Endodermal cell (in vitro differentiated cells): ENCODE results near the gene TSPAN11. TPM values are rescaled to one million over a fixed set of nuclear protein-coding genes. Genes with fewer than 3 reads are reported as not detected.

Source experiments
- DNase-seq: peaks from one replicate; pipeline ENCODE4 v3.0.0-alpha.2; 2017
- H3K27ac ChIP-seq: 2 replicates; pipeline ENCODE4 v1.5.1; 2013; ENCODE audit warnings: mild to moderate bottlenecking, low read depth, low read length, moderate library complexity
- H3K27me3 ChIP-seq: 2 replicates; pipeline ENCODE4 v1.6.1; 2013; ENCODE audit warnings: mild to moderate bottlenecking, low read length, moderate library complexity; ENCODE audit not compliant: insufficient read depth, control insufficient read depth, poor library complexity, severe bottlenecking
- H3K36me3 ChIP-seq: 2 replicates; pipeline ENCODE4 v1.7.0; 2013; ENCODE audit warnings: mild to moderate bottlenecking, low read length, moderate library complexity; ENCODE audit not compliant: control insufficient read depth, insufficient read depth
- H3K4me1 ChIP-seq: one replicate; pipeline ENCODE4 v1.7.0; 2013; ENCODE audit warnings: low read length; ENCODE audit not compliant: control insufficient read depth, insufficient read depth
- H3K4me3 ChIP-seq: 2 replicates; pipeline ENCODE4 v1.5.1; 2013; ENCODE audit warnings: mild to moderate bottlenecking, low read length, moderate library complexity
- H3K9ac ChIP-seq: 2 replicates; pipeline ENCODE4 v1.6.1; 2013; ENCODE audit warnings: mild to moderate bottlenecking, low read length, moderate library complexity; ENCODE audit not compliant: poor library complexity, severe bottlenecking; ENCODE audit errors: extremely low read depth
- H3K9me3 ChIP-seq: 2 replicates; pipeline ENCODE4 v1.6.1; 2013; ENCODE audit warnings: mild to moderate bottlenecking, low read length, moderate library complexity; ENCODE audit not compliant: control insufficient read depth
- H3K27ac Mint-ChIP-seq: 2 replicates; pipeline ENCODE4 v1.8.0; 2020; ENCODE audit warnings: mixed read lengths
- H3K27me3 Mint-ChIP-seq: 2 replicates; pipeline ENCODE4 v1.8.0; 2021; ENCODE audit warnings: mild to moderate bottlenecking, mixed read lengths; ENCODE audit not compliant: insufficient read depth
- H3K36me3 Mint-ChIP-seq: 2 replicates; pipeline ENCODE4 v1.8.0; 2020; ENCODE audit warnings: low read depth, mixed read lengths
- H3K4me1 Mint-ChIP-seq: 2 replicates; pipeline ENCODE4 v1.8.0; 2020; ENCODE audit warnings: mixed read lengths
- H3K4me3 Mint-ChIP-seq: 2 replicates; pipeline ENCODE4 v1.8.0; 2020; ENCODE audit warnings: mild to moderate bottlenecking, moderate library complexity, mixed read lengths
- H3K9me3 Mint-ChIP-seq: 2 replicates; pipeline ENCODE4 v1.8.0; 2020; ENCODE audit warnings: mild to moderate bottlenecking, mixed read lengths
- WGBS, 2 experiments: methylation state at CpG; one replicate each; pipeline versions ENCODE4 v1.1.5 to v1.1.7; 2013; ENCODE audit warnings: missing lambda C conversion rate in 2 of 2, mixed read lengths in 1 of 2; ENCODE audit not compliant: insufficient coverage in 1 of 2, insufficient read length in 1 of 2; 5-methylcytosine and 5-hydroxymethylcytosine counted together
- total RNA-seq, 2 donors: library from RNA; stranded (reverse); fragmentation: NEBNext Ultra II Directional in 1 of 2; extraction: Animal tissue kit (Norgen Biotek cat#: 25700) in 1 of 2; gene quantifications; 2 replicates in 1 of 2; 3 replicates in 1 of 2; pipeline ENCODE4 v1.2.1, GENCODE V29; 2021
- TF ChIP-seq, protein P1 (sequence below): fragments of 200-600 bp; sonication (generic); conservative IDR thresholded peaks from 2 replicates; pipeline ENCODE4 v1.5.0; 2021; ENCODE audit warnings: antibody characterized with exemption, mild to moderate bottlenecking

TSPAN11 gene
- total RNA-seq, 2 donors from 2014 or later = 0.20 to 3.6 TPM

DNA sequence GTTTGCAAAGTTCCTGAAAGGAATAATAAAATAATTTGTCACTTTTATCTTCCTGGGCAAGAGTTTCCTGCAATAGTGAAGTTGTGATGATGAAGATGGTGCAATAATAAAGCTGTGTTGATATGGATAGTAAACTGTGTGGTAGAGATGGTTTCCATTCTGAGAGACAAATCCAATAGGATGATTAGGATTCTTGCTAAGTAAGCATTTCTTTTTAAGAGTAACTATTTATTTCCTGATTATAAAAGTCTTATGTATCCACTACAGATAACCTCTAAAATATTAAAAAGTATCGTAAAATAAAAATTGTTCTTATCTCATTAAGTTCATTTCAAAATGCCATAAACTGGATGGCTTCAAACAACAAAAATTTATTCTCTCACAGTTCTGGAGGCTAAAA, 28.7 kb downstream of the TSPAN11 start:
- no peak for DNase-seq
- Histone ChIP-seq H3K9me3 (no peaks in the 10 kb centered on the region), H3K9ac (no peak overlapping the region), H3K4me3 (no peak overlapping the region), H3K27ac (no peak overlapping the region), H3K27me3 (no peaks in the 10 kb centered on the region), H3K36me3 (no peaks in the 10 kb centered on the region), H3K4me1 (no peaks in the 10 kb centered on the region)
- WGBS, 2 experiments = 100% methylated on average over 1 of the region's 1 CpG; no CpG with 5 or more reads in 1 of the 2 experiments
- H3K27me3 Mint-ChIP-seq = peaks cover 2% of the 10 kb centered on the region
- no peaks in the 10 kb centered on the region for H3K9me3 Mint-ChIP-seq
- H3K4me3 Mint-ChIP-seq = no peak overlapping the region
- no peak overlapping the region for H3K27ac Mint-ChIP-seq
- no peaks in the 10 kb centered on the region for H3K36me3 Mint-ChIP-seq
- H3K4me1 Mint-ChIP-seq = no peaks in the 10 kb centered on the region
- TF ChIP-seq, protein P1, sequence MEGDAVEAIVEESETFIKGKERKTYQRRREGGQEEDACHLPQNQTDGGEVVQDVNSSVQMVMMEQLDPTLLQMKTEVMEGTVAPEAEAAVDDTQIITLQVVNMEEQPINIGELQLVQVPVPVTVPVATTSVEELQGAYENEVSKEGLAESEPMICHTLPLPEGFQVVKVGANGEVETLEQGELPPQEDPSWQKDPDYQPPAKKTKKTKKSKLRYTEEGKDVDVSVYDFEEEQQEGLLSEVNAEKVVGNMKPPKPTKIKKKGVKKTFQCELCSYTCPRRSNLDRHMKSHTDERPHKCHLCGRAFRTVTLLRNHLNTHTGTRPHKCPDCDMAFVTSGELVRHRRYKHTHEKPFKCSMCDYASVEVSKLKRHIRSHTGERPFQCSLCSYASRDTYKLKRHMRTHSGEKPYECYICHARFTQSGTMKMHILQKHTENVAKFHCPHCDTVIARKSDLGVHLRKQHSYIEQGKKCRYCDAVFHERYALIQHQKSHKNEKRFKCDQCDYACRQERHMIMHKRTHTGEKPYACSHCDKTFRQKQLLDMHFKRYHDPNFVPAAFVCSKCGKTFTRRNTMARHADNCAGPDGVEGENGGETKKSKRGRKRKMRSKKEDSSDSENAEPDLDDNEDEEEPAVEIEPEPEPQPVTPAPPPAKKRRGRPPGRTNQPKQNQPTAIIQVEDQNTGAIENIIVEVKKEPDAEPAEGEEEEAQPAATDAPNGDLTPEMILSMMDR = no peak

DNA sequence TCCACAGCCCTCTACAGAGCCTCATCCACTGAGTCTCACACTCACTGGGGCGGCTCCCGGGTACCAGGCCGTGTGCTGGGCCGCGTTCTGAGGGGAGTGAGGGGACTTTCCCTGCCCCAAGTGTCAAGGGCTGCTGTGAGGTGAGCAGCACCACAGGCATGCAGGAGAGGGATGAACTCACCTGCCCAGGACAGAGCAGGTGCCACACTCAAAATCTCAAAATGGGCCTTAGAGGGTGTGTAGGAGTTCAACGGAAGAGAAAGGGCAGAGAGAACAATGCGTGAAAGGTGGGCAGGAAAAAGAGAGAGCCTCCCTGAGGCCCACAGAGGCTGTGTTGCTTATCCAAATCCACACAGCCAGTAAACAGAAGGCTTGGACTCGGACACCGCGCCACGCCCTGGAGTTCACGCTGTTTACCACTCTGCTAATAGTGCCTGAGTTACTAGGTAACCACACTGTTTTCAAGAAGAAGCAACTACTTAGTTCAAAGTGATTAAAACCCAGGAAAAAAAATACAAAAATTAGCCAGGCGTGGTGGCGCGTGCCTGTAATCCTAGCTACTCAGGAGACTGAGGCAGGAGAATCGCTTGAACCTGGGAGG, 32.7 kb downstream of the TSPAN11 start:
- no peaks in the 10 kb centered on the region for H3K4me1 Mint-ChIP-seq
- no peaks in the 10 kb centered on the region for H3K9me3 ChIP-seq
- TF ChIP-seq, protein P1 = no peak
- DNase-seq = no peak
- H3K4me3 Mint-ChIP-seq = no peak overlapping the region
- peaks cover 2% of the 10 kb centered on the region for H3K27me3 Mint-ChIP-seq
- no peak overlapping the region for H3K4me3 ChIP-seq
- H3K36me3 ChIP-seq = no peaks in the 10 kb centered on the region
- WGBS, 2 experiments = 94 to 98% methylated on average over 11 to 16 of the region's 16 CpGs
- H3K27ac Mint-ChIP-seq = no peak overlapping the region
- no peaks in the 10 kb centered on the region for H3K4me1 ChIP-seq
- no peaks in the 10 kb centered on the region for H3K36me3 Mint-ChIP-seq
- no peak overlapping the region for H3K9ac ChIP-seq
- no peak overlapping the region for H3K27ac ChIP-seq
- H3K9me3 Mint-ChIP-seq = no peaks in the 10 kb centered on the region
- no peaks in the 10 kb centered on the region for H3K27me3 ChIP-seq

DNA sequence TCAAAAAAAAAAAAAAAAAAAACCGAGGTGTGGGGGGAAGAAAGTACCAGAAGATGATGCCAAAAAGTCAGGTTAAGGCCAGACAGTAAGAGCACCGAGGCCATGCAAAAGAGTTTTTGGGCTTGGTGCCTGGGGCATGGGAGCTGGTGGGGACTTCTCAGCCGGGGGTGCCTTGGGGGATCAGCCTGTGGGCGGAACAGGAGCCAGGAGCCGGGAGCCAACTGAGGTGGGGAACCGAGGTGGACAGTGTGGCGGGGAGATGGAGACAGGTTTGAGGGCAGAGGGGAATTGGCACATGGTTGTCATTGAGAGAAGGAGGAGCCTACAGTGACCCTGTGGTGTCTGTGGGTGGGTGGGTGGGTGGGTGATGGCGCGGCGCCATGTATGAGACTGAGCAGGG, 33.2 kb downstream of the TSPAN11 start:
- H3K27ac Mint-ChIP-seq = no peak overlapping the region
- WGBS, 2 experiments = 90 to 94% methylated on average over 3 to 7 of the region's 10 CpGs
- H3K4me1 ChIP-seq = no peaks in the 10 kb centered on the region
- DNase-seq = no peak
- H3K9ac ChIP-seq = no peak overlapping the region
- no peaks in the 10 kb centered on the region for H3K9me3 Mint-ChIP-seq
- no peaks in the 10 kb centered on the region for H3K36me3 Mint-ChIP-seq
- no peaks in the 10 kb centered on the region for H3K9me3 ChIP-seq
- TF ChIP-seq, protein P1 = no peak
- H3K4me3 ChIP-seq = no peak overlapping the region
- H3K36me3 ChIP-seq = no peaks in the 10 kb centered on the region
- no peak overlapping the region for H3K4me3 Mint-ChIP-seq
- no peak overlapping the region for H3K27ac ChIP-seq
- no peaks in the 10 kb centered on the region for H3K27me3 ChIP-seq
- peaks cover 2% of the 10 kb centered on the region for H3K27me3 Mint-ChIP-seq
- H3K4me1 Mint-ChIP-seq = no peaks in the 10 kb centered on the region
